GM12878 (cell line): ENCODE results near the gene SLC24A3.

Experiments used
- BHLHE40 ChIP-seq, 2 experiments: fragments of 450-650 bp in 1 of 2; IDR thresholded peaks; 2 replicates each; pipeline ENCODE4 v1.6.1; 2011 to 2017; ENCODE audit warnings: low read depth in 2 of 2, borderline replicate concordance in 1 of 2, improper control_type of control experiment in 1 of 2, low read length in 1 of 2, mild to moderate bottlenecking in 1 of 2
- CTCF ChIP-seq, 3 experiments: IDR thresholded peaks in 2 of 3; conservative IDR thresholded peaks in 1 of 3; 2 replicates each; pipeline ENCODE4 v1.5.1; 2011; ENCODE audit warnings: low read depth in 3 of 3, low read length in 3 of 3, mild to moderate bottlenecking in 3 of 3, control low read depth in 2 of 3, moderate library complexity in 2 of 3, inconsistent platforms in 1 of 3, mixed read lengths in 1 of 3; ENCODE audit not compliant: control insufficient read depth in 2 of 3, insufficient read depth in 1 of 3; ENCODE audit errors: extremely low read depth in 1 of 3
- GABPA ChIP-seq: IDR thresholded peaks from 2 replicates; pipeline ENCODE4 v1.6.1; 2014; ENCODE audit warnings: antibody characterized with exemption, low read depth, mild to moderate bottlenecking, inconsistent platforms
- IRF3 ChIP-seq: fragments of 450-650 bp; IDR thresholded peaks from 2 replicates; pipeline ENCODE4 v1.6.1; 2014; ENCODE audit warnings: mild to moderate bottlenecking
- RFX5 ChIP-seq: IDR thresholded peaks from 2 replicates; pipeline ENCODE4 v1.6.1; 2011; ENCODE audit warnings: low read depth, low read length, improper control_type of control experiment
- SMAD1 ChIP-seq: fragments of 450-650 bp; IDR thresholded peaks from 2 replicates; pipeline ENCODE4 v1.6.1; 2018; ENCODE audit warnings: mild to moderate bottlenecking, low read depth; ENCODE audit not compliant: partially characterized antibody
- SMARCA5 ChIP-seq: fragments of 450-650 bp; IDR thresholded peaks from 2 replicates; pipeline ENCODE4 v1.6.1; 2017; ENCODE audit warnings: mild to moderate bottlenecking
- SUZ12 ChIP-seq: fragments of 200-600 bp; sonication (generic); IDR thresholded peaks from one replicate; pipeline ENCODE4 v1.6.1; 2018; ENCODE audit warnings: antibody characterized with exemption, mild to moderate bottlenecking; ENCODE audit not compliant: unreplicated experiment
- TAF1 ChIP-seq: IDR thresholded peaks from 2 replicates; pipeline ENCODE4 v1.6.1; 2011; ENCODE audit warnings: mild to moderate bottlenecking, low read depth, low read length, borderline replicate concordance
- YY1 ChIP-seq: IDR thresholded peaks from 2 replicates; pipeline ENCODE4 v1.6.1; 2011; ENCODE audit warnings: low read depth, mild to moderate bottlenecking, low read length
- ZSCAN29 ChIP-seq: fragments of 450-650 bp; IDR thresholded peaks from 2 replicates; pipeline ENCODE4 v1.6.1; 2017; ENCODE audit warnings: mild to moderate bottlenecking, moderate library complexity
- TF ChIP-seq, protein P1 (sequence below): IDR thresholded peaks from 2 replicates; pipeline ENCODE4 v1.6.1; 2012; ENCODE audit warnings: mild to moderate bottlenecking, low read depth, low read length

- no peak for TF ChIP-seq SMARCA5
- TF ChIP-seq GABPA = no peak
- TF ChIP-seq IRF3 = no peak
- TF ChIP-seq CTCF (IDR thresholded peaks at IDR 0.05 in 2 of 3, conservative IDR thresholded peaks at IDR 0.05 in 1 of 3; ENCODE audit: control insufficient read depth in 2 of 3, extremely low read depth in 1 of 3, insufficient read depth in 1 of 3, low read depth in 3 of 3, low read length in 3 of 3) = no peak
- no peak for TF ChIP-seq BHLHE40 (IDR thresholded peaks at IDR 0.05; ENCODE audit: borderline replicate concordance in 1 of 2, low read depth in 2 of 2, low read length in 1 of 2)
- TF ChIP-seq TAF1 = no peak
- TF ChIP-seq, protein P1, sequence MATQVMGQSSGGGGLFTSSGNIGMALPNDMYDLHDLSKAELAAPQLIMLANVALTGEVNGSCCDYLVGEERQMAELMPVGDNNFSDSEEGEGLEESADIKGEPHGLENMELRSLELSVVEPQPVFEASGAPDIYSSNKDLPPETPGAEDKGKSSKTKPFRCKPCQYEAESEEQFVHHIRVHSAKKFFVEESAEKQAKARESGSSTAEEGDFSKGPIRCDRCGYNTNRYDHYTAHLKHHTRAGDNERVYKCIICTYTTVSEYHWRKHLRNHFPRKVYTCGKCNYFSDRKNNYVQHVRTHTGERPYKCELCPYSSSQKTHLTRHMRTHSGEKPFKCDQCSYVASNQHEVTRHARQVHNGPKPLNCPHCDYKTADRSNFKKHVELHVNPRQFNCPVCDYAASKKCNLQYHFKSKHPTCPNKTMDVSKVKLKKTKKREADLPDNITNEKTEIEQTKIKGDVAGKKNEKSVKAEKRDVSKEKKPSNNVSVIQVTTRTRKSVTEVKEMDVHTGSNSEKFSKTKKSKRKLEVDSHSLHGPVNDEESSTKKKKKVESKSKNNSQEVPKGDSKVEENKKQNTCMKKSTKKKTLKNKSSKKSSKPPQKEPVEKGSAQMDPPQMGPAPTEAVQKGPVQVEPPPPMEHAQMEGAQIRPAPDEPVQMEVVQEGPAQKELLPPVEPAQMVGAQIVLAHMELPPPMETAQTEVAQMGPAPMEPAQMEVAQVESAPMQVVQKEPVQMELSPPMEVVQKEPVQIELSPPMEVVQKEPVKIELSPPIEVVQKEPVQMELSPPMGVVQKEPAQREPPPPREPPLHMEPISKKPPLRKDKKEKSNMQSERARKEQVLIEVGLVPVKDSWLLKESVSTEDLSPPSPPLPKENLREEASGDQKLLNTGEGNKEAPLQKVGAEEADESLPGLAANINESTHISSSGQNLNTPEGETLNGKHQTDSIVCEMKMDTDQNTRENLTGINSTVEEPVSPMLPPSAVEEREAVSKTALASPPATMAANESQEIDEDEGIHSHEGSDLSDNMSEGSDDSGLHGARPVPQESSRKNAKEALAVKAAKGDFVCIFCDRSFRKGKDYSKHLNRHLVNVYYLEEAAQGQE = no peak
- TF ChIP-seq RFX5 = no peak
- TF ChIP-seq SUZ12 = no peak
- TF ChIP-seq SMAD1 = no peak
- no peak for TF ChIP-seq ZSCAN29
- TF ChIP-seq YY1 = no peak
These were observed 537.7 kb downstream of the SLC24A3 start for GRCh38 chr20:19750101-19750606.
